NT2/D1 (cell line): ENCODE results near the gene PSMF1.

ENCODE experiments used
- SUZ12 ChIP-seq: IDR thresholded peaks from 2 replicates; pipeline ENCODE4 v1.6.1; 2011; ENCODE audit not compliant: insufficient read length, insufficient read depth; ENCODE audit errors: extremely low read depth
- YY1 ChIP-seq: IDR thresholded peaks from 2 replicates; pipeline ENCODE4 v1.6.1; 2011; ENCODE audit not compliant: insufficient read length, insufficient read depth
- ZNF274 ChIP-seq: IDR thresholded peaks from 2 replicates; pipeline ENCODE4 v1.6.1; 2011; ENCODE audit warnings: mild to moderate bottlenecking, low read depth, low read length

DNA sequence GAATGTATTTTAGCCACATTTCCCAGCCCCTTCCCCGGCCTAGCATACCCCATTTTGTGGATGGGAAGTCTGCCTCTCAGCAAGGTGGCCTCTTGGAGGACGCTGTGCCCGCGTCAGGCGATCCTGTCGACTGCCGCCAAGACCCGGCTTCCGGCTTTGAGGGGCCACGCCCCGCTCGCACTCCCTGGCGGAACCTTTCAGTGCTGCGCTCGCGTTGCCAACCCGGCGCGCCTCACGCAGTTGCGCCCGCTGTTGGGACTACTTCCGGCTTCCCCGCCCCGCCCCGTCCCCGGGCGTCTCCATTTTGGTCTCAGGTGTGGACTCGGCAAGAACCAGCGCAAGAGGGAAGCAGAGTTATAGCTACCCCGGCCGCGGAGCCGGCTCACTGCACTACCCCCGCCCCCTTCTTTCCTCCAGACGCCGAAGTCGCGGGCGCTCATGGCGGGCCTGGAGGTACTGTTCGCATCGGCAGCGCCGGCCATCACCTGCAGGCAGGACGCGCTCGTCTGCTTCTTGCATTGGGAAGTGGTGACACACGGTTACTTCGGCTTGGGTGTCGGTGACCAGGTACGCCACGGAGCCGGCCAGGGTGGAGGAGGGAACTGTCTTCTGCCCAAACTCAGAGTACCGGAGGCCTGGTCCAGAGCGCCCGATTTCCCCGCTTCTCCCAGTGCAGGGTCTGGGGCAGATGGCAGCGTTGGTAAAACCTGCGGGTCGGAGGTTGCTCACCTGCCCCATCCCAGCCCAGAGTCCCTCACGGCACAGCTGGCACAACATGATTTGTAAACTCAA lies at the start of gene PSMF1:
- no peak for TF ChIP-seq ZNF274
- TF ChIP-seq YY1: no peak
- no peak for TF ChIP-seq SUZ12
